Measurements from ENCODE around the gene TMED10.
A peak's percentile ranks its signal among the peaks of the same experiment; 100 is the strongest.
"Not testable (repeated sequence)": the region's sequence is repeated elsewhere in the genome, so short reads cannot be mapped to it uniquely, and the experiment has no call there.

The TMED10 gene

DNA sequence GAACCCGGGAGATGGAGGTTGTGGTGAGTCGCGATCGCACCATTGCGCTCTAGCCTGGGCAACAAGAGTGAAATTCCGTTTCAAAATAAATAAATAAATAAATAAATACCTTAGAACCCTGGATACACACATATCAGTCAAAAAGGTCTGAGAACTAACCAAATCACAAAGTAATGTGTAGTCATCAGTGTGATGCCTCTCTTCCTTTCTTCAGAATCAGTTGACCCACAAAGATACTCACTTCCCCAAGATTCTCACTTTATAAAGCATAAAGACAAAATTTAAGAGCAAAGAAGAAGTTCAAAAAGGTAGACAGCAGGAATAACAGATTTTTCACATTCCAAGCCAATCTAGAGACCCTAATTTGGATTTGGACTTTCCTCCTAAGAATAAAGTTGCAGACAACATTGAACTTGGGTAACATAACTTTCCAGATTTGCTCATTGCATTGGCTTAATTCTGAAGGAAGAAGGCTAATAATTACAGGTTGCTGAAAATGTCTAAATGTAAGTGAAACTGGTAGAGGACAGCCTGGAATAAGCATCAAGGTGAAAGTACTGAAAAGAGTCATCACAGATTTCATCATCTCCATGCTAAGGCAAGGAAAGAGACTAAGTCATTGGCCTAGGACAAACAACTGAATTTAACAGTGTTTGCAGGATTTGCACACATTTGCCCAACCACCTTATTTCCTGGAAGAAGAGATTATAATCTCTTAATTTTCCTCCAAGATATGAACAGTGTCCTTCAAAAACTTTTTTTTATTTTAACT lies 17.4 kb downstream of the TMED10 start:
- no peak for DNase-seq (ENCODE audit: low read depth in 2 of 2)

DNA sequence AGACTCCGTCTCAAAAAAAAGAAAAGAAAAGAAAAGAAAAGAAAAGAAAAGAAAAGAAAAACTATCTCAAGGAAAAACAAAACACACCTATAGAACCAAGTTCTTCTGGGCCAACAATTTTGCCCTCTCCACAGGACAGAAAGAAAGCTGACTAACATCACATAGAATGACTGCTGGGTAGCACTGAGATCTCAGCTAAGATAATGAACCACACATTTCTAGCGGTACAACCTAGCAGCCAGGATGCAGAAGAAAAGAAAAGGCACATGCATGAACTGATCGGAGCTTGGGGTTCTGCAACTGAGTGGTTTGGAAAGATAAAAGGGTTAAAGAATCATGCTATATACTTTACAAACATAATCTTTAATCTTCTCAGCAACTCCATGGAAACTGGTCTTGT lies 19.5 kb downstream of the TMED10 start:
- DNase-seq (ENCODE audit: low read depth in 2 of 2): no peak

DNA sequence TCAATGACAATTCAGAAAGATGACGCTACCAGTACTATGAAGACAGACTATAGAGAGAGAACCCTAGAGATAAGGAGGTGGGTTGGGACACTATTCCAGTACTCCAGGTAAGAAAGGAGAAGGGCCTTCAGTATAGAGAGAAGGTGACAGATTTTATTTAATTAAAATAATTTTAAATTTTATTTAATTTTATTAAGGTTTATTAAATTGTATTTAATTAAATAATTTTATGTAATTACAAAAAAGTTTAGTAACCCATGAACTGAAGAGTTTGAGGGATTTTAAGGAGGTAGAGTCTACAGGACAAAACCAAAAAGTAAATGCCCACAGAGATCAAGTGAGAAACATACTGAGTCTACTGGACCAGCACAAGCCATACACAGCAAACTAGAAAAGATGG lies 20.3 kb downstream of the TMED10 start:
- no peak for DNase-seq (ENCODE audit: low read depth in 2 of 2)

DNA sequence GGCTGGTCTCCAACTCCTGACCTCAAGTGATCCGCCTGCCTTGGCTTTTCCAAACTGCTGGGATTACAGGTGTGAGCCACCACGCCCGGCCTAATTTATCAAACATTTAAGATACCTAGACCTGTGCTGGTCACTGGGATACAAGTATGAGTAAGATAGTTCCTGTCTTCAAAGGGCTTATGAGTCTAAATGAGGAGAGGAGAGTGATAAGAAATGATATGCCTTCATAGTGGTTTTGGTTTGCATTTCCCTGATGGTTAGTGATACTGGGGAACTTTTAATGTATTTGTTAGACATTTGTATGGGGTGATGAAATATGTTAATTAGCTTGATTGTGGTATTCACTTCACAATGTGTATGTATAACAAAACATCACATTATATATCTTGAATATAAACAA lies 21.2 kb downstream of the TMED10 start:
- DNase-seq (ENCODE audit: low read depth in 2 of 2): no peak

DNA sequence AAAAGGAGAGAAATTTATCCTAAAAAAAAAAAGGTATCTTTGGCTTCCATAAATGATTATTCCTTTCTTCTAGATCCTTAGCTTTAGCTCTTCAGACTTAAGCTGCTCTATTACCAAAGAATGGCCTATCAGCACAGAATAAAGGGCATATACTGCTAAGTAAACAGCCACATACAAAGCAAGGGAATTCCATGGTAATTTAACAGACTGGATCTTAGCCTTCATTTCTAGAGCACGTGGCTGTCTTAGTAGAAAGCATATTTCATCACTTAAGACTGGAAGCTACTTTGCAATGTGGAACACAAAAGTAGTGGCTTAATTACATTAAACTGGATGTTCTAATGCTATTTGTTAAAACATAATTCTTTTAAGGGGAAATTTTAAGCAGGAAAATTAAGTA lies 23.1 kb downstream of the TMED10 start:
- DNase-seq (ENCODE audit: low read depth in 2 of 2): no peak

DNA sequence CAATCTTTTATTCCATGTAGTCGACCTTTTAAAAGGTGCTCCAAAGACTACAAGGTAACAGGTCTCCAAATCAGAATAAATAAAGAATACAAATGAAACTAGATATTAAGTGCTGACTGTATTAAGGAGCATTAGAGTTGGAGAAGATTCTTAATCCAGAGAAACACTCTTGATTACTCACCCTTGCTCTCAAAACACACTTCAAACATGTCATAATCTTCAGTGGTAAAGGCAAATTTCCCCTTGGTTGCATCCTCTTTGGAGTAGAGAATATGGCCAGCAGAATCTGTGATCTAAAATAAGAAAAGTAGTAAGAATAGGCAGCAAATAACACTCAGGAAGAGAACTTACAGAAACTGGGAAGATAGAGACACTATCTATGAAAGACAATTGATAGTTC lies 24.6 kb downstream of the TMED10 start:
- DNase-seq (ENCODE audit: low read depth in 2 of 2): no peak

DNA sequence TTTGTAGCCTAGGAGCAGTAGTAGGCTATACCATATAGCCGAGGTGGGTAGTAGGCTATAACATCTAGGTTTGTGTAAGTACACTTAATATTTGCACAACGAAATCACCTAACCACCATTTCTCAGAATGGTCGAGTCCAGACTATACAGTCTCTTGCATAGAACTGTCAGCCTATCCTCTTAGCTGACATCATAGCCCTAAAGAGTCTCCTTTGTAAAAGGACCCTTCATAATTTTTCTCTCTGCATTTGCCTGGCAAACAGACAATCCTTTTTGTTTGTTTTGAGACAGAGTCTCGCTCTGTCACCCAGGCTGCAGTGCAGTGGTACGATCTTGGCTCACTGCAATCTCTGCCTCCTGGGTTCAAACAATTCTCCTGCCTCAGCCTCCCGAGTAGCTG lies 25.8 kb downstream of the TMED10 start:
- DNase-seq (ENCODE audit: low read depth in 2 of 2): not testable (repeated sequence)

DNA sequence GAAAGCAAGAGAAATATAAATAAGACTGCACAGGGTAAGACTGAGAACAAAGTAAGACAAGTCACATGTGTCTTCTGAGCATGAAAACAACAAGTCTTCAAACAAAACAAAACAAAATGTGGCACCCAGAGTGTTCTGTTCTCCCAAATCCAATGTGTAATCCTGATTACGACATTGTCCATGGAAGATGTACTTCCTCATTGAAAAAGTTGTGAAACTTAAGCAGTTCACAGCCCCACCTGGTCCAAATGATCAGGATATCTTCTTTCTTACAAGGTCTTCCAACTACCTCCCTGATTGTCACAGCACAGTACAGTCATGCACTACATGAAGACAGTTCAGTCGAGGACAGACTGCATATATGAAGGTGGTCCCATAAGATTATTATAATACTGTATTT lies 26.3 kb downstream of the TMED10 start:
- DNase-seq (ENCODE audit: low read depth in 2 of 2): no peak

DNA sequence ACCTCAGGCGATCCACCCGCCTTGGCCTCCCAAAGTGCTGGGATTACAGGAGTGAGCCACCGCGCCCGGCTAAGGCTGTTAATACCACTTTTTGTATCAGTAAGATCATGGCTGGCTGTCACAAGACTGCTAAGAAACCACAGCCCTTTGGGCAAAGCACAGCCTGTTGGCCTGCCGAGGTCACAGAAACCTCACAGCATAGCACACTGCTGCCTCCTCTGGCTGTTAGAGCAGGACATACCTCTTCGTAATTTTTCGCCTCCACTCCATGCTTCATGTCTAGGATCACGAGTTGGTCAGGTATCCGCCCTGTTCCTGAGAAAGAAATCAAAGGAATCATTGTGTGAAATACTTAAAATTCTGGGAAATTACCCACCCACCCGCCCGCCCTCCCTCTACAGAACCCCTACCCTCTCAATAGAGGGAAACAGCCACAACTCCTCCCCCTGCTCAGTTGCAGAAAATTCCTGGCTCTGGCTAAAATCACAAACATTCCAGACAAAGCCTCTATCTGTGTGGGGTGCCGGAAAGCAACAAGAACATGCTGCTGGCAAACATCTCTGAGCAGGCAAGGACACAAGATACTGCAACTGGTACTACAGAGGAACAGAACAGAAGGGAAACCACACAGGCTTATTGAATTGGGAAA lies 28.9 kb downstream of the TMED10 start:
- no peak for DNase-seq (ENCODE audit: low read depth in 2 of 2)

DNA sequence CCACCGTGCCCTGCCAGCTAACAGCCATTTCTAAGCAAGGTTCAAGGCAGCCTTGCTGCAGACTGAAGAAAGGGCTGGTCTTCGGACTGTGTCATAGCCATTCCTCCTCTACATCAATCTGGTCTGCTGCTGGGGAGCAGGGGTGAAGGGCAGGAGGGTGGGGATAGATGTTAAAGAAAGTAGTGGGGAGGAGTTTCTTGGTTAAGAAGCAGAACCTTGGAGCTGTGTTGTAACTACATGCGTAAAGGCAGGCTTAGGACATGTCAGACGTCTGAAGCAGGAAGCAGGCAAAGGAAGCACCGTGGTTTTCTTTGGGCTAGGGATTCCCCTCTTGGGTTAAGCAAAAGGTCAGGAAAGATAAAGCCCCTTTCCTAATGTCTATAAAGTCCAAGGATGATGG lies 31.5 kb downstream of the TMED10 start:
- no peak for DNase-seq (ENCODE audit: low read depth in 2 of 2)

DNA sequence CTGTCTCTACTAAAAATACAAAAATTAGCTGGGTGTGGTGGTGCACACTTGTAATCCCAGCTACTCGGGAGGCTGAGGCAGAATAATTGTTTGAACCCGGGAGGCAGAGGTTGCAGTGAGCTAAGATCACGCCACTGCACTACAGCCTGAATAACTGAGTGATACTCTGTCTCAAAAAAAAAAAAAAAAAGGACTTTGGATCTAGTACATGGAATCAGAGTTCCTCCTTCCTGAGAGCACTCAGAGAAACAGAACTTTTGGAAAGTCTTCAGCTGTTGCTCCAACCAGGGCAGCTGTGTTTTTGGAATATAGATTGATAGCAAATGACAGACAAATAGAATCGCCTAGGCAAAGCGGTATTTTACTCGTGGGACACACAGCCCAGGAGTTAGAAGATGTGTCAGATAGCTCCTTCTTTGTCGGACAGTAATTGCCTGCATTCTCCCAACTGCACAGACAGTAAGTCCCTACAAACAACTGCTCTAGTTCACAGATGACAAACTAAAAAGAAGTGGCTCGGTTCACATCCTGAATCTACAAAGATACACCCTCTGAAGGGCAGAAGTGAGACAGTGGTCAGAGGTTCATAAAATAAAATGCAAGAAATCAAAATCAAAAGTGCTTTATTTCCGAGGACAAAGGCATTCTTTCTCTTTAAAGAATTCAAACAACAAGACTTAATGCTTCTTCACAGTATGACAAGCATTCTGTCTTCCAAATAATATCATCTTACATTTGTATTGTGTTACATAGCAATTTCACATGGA lies 32.5 kb downstream of the TMED10 start:
- DNase-seq (ENCODE audit: low read depth in 2 of 2): no peak

DNA sequence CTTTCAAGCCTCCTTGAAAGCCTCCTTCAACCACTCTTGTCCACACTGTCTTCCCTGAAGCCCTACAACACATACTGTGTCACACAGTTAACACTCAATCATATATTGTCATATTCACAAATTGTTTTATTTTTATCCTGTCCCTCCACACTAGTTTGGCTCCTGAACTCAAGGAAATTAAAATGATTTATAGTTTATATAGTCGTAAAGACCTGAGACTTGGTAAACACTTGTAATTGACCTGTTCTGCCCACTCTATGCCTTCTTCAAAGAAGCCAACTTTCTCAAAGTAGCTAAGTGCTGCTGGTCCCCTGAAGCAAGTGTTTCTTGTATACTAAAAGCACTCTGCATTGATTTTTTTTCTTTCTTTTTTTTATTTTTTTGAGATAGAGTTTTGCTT lies 33.9 kb downstream of the TMED10 start:
- no peak for DNase-seq (ENCODE audit: low read depth in 2 of 2)

DNA sequence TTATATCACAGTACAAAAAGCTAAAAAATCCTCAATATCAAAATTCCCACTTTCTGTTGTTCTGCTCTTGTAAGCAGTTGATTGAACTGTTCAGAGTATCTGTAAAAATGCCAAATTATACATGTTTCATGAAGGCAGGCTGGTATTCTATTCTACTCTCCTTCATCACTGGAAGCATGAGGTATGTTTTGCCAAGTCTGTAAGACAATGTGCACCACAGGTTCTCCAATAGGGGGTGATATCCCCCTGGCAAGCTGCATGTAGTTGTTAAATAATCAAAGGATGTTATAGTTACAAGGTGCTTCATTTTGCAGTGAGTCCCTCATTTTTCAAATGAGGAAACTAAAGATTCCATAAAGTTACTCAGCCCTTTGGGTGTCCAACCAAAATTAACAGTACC lies 34.4 kb downstream of the TMED10 start:
- DNase-seq (ENCODE audit: low read depth in 2 of 2): no peak

DNA sequence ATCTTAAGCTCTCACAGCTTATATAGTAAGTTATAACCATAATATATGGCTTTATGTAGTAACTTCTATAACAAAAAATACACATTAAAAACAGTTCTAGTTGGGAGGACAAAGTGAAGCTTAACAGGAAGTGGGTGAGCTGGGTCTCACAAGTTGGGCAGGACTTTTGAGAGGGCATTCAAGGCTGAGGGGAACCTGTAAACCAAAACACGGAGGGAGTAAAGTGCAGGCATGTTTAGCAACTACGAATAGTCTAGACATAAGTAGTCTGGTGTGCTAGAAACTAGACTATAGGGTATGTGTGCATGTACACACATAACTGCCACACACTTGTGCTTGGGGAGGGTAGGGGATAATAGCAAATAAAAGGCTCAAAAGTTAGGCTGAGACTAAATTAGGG lies 35.4 kb downstream of the TMED10 start:
- DNase-seq (ENCODE audit: low read depth in 2 of 2): no peak

DNA sequence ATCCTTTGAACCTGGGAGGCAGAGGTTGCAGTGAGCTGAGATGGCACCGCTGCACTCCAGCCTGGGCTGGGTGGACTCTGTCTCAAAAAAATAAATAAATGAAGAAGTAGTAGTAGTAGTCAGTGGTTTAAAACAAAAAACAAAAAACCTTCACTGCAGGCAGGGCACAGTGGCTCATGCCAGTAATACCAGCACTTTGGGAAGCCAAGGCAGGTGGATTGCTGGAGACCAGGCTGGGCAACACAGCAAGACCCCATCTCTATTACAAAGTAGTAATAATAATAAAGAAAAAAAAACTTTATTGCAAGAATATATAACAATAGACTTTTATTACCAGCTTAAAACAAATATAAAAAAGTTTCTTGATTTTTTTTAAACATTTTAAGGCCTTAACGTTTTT lies 35.8 kb downstream of the TMED10 start:
- no peak for DNase-seq (ENCODE audit: low read depth in 2 of 2)

DNA sequence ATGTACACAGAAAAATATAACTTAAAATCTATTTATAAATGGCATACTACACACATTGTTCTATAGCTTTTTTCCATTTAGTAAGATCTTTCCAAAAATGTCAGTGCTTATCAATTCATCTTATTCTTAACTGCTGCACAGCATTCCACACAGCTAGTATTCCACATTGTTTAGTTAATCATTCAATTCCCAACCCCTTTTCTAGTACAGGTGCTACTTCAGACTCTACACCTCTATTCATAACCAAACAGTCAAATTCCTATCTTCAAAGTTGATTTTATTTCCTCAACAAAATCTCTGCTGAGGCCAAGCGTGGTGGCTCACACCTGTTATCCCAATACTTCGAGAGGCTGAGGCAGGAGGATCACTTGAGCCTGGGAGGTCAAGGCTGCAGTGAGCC lies 37.2 kb downstream of the TMED10 start:
- DNase-seq (ENCODE audit: low read depth in 2 of 2): no peak

DNA sequence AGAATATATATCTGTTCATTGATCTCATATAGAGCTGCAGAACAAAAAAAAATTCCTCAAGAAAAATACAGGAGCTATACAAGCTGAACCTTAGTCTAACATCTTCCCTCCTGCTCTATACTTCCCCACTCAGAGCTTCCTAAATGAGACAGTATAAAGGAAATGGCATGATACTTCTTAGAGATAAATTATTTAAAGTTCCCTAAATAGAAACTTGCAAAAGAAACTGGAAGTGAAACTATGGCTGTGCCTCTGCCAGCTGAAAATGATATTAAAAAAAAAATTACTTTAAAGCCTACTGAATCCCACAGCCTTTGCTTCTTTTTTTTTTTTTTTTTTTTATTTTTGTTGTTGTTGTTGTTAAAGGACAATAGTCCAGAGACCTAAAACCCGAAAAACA lies 37.9 kb downstream of the TMED10 start:
- no peak for DNase-seq (ENCODE audit: low read depth in 2 of 2)

DNA sequence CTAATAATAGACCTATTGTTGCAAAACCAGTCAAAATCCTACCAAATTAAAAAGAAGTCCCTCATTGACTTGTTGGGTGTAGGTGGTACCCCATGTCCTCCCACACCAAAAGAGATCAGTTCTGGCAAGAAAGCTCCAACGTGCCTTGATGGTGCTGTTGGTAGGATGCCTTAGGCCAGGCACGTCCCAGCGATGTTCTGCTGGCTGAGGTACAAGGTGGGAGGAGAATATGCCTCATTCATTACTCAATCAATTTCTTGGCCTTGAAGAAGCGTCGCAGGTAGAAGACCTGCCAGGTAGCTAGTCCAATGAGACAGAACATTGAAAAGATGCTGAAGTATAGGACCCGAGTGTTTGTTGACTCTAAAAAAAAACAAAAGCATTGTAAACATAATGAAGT lies 41.8 kb downstream of the TMED10 start:
- no peak for DNase-seq (ENCODE audit: low read depth in 2 of 2)

DNA sequence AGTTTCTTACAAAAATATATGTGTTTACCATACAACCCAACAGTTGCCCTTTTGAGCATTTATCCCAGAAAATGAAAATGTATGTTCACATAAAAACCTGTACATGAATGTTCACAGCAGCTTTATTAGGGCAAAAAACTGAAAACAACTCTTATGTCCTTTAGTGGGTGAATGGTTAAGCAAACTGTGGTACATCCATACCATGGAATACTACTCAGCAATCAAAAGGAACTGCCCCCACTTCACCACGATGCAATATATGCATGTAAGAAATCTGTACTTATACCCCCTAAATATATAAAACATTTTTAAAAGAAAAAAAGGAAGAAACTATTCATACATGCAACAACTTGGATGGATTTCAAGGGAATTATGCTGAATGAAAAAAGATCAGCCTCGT lies 42.8 kb downstream of the TMED10 start:
- no peak for DNase-seq (ENCODE audit: low read depth in 2 of 2)

DNA sequence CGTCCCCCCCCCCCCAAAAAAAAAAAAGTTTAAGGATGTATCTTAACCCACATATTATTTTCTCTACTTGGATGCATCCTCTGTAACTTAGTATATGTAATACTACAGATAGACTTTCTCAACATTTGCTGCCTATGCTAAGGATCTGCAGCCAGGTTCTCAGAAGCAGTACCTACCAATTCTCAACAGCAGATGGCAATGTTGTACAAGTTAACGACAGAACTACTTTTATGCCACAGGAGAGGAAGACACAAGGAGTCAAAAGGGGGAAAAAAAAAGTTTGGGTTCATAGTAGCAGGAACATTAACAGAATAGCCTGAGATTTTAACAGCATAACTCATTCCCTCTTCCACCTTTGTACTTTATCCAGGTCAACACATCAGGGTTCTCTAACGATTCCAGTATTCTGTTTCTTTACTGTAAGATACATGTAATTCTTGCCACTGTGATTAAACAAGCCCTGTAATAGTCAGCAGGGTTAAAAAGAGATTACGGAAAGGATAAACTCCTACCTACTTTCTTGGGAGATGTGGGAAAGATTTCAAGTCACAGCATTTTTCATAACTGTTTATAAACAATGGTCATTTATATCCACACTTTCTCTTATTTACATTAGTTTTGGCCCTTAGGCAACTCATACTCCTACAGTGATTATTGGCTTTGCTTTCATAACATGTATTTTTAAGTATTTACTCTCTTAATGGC lies 43.9 kb downstream of the TMED10 start:
- peak in 1 of 2 donors; percentile 60 for DNase-seq (ENCODE audit: low read depth in 2 of 2)

DNA sequence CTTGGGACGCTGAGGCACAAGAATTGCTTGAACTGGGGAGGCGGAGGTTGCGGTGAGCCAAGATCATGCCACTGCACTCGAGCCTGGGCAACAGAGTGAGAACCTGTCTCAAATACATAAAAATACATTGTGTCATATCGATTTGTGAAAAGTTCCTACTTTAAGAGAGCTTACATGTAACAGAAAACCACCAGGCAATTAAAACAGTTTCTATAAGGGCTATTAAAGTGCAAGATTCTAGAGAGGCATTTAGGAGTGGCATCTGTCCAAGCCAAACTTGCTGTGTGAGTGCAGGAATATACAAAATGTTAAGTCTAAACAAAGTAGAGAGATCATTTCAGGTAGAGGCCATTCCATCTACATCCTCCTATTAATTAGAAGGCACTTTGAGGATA lies 47.8 kb downstream of the TMED10 start:
- DNase-seq (ENCODE audit: low read depth in 2 of 2): no peak

DNA sequence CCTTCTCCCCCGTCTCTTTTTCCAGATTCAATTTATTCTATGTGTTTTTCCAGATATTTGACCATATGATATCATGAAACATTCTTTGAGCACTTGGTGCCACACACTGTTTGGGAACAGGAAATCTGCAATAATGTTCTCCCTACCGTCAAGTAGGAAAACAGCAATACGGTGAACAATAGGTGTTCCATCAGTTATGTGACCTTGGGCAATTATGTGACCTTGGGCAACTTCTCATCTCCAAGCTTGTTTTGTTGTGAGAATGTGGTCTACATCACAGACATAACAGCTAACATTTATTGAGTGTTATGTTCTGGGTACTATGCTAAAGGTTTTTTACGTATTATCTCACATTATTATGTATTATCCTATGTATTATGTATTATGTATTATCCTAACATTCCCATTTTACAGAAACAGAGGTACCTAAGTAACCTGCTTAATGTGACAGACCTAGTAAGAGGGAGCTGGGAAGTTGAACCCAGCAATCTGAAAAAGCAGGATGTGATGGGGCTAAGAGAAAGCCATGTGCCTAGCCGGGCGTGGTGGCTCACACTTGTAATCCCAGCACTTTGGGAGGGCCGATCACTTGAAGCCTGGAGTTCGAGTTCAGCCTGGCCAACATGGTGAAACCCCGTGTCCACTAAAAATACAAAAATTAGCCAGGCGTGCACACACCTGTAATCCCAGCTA lies 48.4 kb downstream of the TMED10 start:
- no peak for DNase-seq (ENCODE audit: low read depth in 2 of 2)

All from stimulated activated CD4-positive, alpha-beta T cell treated with anti-CD3 and anti-CD28 coated beads, Interleukin-1b, Interleukin-23, amount 100 ng/mL, for 4 hours (primary cell).